SK-MEL-5 (cell line): ENCODE results near the gene NOD1. TPM values are rescaled to one million over a fixed set of nuclear protein-coding genes. Genes with fewer than 3 reads are reported as not detected.
"Not testable (repeated sequence)": the region's sequence is repeated elsewhere in the genome, so short reads cannot be mapped to it uniquely, and the experiment has no call there.

ENCODE experiments used
- DNase-seq: peaks from one replicate; pipeline ENCODE4 v3.0.0-alpha.2; 2016; ENCODE audit warnings: low read depth, low spot score
- in situ Hi-C: cut with HindIII; loops from 2 replicates; pipeline ENCODE4 v1.10.0; 2016; ENCODE audit warnings: low sequenced_read_pairs, high pct_unique_total_duplicates, low pct_unique_long_range_greater_than_20kb
- total RNA-seq: library from RNA; depleted of rRNA; stranded (reverse); fragments of >200 nt; shearing (Covaris generic); gene quantifications from 2 replicates; pipeline ENCODE4 v1.2.3, GENCODE V29; 2014

Gene NOD1
- total RNA-seq, 1 experiment from 2014 or later, result 8.6 TPM

DNA sequence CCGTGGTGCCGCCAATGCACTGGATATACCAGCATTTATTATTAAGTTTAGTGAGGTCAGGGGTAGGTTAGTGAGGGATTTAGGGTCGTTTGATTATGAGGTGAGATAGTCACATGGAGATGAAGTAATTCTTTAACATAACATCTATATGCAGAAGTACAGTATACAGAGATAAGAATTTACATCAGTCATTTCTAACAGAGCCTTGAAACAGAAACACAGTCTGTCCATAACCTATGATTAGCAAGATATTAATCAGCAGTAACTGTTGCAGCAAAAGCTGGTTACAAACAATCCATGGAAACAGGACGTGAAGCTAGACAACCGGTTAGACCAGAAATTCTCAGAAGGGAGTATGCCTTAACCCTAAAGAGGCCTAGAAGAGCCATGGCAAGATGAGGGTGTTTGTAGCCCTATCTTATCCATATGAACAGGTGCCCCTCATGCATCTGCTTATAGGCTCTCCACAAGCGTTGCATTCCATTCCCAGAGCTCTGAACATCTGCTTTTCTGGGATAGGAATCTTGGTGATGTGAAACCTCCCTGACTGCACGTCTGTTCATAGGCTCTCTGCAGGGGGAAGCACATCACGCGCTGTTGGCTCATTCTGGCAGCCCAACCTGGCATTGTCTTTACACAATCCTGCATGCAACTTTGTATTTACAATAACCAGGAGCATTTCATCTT, 30.7 kb upstream of the NOD1 start:
- peak; percentile 44 for DNase-seq
- in situ Hi-C loops, result not testable (repeated sequence)

DNA sequence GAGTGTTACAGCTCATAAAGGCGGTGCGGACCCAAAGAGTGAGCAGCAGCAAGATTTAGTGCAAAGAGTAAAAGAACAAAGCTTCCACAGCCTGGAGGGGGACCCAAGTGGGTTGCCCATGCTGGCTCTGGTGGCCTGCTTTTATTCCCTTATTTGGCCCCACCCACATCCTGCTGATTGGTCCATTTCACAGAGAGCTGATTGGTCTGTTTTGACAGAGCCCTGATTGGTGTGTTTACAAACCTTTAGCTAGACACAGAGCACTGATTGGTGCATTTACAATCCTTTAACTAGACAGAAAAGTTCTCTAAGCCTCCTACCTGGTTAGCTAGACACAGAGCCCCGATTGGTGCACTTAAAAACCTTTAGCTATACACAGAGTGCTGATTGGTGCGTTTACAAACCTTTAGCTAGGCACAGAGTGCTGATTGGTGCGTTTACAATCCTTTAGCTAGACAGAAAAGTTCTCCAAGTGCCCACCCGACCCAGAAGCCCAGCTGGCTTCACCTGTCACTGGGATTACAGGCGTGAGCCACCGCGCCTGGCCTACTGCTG, 28.8 kb upstream of the NOD1 start:
- in situ Hi-C loops, result not testable (repeated sequence)

DNA sequence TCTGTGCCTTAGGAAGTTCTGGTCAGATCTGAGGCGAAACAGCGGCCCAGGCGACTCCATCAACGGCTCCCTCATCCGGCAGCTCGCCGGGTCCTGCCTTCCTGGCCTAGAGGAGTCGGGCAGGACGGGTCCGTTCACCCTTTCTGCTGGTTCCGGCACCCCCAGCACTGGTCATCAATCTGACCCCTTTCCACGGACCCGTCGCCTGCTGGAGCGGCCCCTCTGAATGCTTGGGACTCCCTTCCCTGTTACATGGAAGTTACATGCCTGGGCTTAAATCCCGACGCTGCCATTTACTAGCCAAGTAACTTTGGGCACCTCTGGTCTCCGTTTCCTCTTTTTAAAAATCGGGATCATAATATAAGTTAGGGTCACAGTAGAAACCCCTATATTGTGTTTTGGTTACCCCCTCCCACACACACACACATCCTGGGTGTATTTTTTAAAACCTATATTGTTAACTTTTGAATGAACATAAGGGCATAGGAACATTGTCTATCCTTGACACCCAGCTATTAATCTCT, 26.7 kb upstream of the NOD1 start:
- in situ Hi-C loops, result no loop called here
- DNase-seq, result no peak

More for the DNA sequence above, 28.8 kb upstream of the NOD1 start:
- DNase-seq, result not testable (repeated sequence)

DNA sequence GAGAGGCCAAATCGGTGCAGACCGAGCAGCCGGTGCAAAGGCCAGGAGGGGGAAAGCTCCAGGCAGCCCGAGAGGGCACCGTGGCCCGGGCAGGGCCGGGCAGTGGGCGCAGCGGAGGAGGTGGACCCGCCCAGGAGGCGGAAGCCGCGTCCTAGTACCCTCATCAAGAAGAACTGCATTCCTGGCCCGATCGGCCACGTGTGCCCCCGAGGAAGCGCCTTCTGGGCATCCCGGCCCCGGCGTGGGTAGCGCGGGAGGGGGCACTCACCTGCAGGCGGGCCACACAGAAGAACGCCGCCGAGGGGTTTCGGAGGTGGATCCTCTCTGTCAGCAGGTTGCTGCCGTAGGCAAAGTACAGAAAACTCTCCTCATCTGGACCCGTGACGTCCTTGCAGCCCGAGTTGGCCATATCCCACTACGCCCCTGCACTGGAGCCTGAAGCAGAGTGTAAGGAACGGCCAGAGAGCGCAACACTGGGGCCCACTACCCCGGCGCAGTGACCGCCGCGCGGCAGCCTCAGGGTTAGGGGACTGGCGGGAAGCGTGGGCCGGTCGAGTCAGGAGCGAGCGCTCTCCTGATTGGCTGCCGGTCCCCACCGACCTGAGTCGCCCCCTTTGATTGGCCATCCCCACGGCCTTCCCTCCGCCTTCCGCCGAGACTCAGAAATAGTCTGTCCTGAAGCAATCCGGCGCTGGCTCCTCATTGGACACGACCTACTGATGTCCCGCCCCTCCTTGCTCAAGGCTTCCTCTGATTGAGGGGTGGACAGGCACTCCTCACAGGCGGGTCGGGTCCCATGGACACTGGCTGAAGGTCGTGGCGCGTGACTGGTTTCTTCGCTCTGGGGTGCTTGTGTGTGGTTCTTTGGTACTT, 26.0 kb upstream of the NOD1 start, which contains the start of gene GGCT:
TSS of gene GGCT (minus strand) at position 529 of the 873 bp plus-strand sequence. CDS start at position 409, 120 bp downstream.
- in situ Hi-C loops, result no loop called here
- DNase-seq, result peak; percentile 100

DNA sequence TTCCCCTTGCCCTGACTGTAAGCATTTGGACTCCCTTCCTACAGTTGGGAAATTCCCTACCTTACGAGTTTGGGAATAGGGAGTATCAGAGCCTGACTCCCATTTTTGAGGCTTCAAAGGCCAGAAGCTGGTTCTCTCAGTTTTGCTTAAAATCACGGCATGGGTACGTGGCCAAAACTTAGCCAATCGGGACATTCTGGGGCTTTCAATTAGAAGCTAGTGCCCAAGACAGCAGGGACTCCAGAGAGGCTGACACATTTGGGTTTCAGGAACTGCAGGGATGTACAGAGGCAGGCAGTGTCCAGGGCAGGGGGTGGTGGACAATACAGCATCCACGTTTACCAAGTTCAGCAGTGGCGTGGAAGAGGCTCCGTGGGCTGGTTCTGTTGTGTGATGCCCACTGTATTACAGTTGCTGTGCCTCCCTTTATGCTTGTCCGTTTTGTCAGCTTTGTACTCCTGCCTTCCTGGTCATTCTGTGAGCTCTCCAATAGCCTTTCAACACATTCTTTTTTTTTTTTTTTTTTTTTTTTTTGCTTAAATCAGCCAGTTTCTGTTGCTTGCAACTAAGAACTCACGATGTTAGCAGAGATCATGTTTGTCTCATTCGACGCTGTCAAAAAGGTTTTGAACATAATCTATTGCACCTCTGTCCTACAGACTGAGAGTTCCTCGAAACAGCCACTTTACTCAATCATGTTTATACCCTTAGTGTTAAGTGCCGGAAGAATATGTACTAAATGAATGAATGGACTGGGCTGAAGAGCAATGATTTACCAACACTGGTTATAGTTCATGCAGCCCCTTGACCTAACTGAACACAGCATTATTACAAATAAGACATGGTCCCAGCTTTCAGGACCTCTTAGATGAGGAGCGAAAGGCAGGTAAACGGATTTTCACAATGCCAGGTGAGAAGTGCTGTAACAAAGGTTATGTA, 25.0 kb upstream of the NOD1 start:
- peak; percentile 8 for DNase-seq
- in situ Hi-C loops, result no loop called here

DNA sequence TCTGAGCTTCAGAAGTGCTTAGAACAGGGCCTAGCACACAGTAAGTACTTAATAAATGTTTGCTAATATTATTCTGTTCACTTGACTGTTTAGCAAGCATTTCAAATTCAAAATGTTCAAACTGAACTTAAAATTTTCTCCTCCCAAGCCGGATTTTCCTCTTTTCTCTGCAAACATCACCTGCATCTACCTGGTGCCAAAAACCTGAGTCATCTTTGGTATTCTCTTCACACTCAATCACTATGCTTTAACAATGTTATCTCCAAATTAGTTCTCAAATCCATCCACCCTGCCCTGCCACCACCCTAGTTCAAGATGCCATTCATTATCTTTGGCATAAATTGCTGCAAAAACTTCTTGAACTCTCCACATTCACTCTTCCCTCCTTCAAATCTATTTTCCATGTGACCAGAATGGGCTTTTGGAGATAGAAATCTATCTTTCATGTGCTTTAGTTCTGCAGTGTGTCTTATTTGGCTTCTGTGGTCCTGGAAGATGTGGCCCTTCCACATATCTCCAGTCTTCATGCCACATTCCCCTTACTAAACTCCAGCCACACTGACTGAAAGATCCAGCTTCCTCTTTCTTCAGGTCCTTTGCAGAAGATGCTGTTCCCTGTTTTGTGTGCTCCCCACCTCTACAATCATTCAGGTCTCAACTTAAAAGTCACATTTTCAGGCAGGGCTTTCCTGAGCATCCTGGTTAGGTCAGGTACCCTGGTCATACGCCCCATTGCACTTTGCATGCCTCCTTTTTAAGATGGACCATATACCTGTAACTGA, 24.1 kb upstream of the NOD1 start:
- no peak for DNase-seq
- in situ Hi-C loops, result no loop called here

DNA sequence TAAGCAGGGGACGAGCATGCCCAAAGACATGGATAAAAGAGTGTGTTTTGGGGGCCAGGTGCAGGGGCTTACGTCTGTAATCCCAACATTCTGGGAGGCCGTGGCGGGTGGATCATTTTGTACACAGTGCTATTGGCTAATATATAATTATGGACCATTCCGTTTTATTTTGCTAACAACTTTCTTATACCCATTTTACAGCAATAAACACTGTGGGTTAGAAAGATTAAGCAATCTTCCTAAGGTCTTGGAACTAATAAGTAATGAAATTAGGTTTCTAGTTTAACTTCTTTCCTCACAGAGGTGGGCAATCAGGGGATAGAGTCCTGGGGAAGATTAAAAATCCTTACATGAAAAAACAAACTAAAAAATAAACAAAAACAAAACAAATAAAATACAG, 22.7 kb upstream of the NOD1 start:
- in situ Hi-C loops, result no loop called here

DNA sequence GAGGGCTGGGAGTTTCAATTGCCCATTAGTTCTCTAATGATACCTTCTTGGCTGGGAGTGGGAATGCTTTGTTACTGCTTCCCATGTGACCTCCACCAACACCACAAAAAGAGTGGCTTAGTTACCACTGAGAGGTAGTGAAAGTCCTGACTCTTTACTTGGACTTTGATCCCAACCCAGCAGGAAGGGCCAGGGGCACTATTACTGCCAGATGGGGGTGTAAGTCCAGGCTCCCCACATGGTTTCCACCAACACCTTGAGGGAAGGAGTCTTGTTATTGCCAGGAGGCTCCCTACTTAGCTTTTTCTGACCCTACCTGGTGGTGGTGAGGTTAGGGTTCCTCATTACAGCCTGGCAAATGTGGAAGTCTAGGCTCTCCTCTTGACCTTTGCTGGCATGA, 14.6 kb upstream of the NOD1 start:
- in situ Hi-C loops, result no loop called here
- DNase-seq, result no peak

More for the DNA sequence above, 22.7 kb upstream of the NOD1 start:
- DNase-seq, result no peak

DNA sequence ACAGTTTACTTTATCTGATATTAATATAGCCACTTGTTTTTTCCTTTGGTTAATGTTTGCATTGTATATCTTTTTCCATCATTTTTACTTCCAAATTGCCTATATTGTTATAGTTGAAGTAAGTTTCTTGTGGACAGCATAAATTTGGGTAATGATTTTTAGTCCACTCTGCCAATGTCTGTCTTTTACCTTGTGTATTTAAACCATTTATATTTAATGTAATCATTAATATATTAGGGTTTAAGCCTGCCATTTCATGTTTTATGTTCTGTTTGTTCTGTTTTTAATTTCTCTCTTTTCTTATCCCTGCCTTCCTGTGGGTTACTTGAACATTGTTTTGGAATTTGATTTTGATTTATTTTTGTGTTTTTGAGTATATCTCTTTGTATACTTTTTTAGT, 12.8 kb upstream of the NOD1 start:
- in situ Hi-C loops, result no loop called here
- DNase-seq, result no peak

DNA sequence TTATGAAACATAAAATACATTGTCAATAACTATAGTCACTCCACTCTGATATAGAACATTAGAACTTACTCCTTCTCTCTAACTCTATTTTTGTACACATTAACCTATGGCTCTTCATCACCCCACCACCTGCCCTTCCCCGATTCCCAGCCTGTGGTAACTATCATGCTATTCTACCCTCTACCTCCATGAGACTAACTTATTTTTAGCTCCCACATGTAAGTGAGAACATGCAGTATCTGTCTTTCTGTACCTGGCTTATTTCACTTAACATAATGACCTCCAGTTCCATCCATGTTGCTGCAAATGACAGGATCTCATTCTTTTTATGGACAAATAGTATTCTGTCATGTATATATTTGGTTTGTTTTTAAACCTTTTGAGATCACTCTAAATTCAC, 8.8 kb upstream of the NOD1 start:
- in situ Hi-C loops, result no loop called here
- no peak for DNase-seq

DNA sequence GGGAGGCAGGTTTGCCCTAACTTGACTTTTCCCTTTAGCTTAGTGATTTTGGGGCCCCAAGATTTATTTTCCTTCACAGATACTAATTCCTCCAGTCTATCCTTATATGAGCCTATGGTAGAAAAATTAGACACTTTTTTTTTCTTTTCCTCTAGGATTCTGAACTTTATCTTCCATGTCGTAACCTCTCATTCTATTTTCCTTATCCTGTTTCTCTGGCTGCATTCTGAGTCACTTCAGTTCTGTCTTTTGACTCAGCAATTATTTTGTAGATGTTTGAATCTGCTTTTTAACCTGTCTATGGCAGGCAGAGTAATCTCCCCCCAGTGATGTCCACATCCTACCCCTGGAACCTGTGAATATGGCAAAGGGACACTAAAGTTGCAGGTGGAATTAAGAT, 7.1 kb upstream of the NOD1 start:
- in situ Hi-C loops, result no loop called here

DNA sequence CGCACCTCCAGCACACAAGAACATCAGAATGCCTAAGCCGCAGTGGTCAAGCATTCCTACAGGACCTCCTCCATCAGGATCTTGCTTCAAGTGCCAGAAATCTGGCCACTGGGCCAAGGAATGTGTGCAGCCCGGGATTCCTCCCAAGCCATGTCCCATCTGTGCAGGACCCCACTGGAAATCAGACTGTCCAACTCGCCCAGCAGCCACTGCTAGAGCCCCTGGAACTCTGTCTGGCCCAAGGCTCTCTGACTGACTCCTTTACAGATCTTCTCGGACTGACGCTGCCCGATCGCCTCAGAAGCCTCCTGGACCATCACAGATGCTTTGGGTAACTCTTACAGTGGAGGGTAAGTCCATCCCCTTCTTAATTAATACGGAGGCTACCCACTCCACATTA, 2.8 kb upstream of the NOD1 start:
- DNase-seq, in situ Hi-C loops: not testable (repeated sequence)

More for the DNA sequence above, 7.1 kb upstream of the NOD1 start:
- DNase-seq, result no peak

DNA sequence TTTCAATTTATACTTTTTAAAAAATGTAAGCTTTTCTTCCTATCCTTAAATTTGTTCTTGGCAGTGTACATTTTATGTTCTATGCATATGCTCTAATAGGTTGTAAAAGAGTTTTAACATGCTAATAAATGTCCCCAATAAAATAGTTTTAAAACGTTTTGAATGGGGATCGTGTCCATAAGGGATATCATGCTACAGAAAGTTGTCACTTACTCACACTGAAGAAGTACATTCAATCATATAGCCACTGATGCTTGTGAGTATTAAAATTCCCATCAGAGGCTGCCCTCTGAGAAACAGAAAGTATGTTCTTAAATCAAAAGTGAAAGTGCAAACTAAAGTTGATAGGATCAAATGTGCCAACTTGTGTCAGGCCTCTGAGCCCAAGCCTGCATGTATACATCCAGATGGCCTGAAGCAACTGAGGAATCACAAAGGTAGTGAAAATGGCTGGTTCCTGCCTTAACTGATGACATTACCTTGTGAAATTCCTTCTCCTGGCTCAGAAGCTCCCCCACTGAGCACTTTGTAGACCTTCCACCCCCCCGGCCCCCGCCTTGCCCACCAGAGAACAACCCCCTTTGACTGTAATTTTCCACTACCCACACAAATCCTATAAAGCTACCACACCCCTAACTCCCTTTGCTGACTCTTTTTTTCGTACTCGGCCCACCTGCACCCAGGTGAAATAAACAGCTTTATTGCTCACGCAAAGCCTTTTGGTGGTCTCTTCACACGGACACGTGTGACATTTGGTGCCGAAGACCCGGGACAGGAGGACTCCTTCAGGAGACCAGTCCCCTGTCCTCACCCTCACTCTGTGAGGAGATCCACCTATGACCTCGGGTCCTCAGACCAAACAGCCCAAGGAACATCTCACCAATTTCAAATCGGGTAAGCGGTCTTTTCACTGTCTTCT, 877 bp upstream of the NOD1 start:
- in situ Hi-C loops, result no loop called here
- DNase-seq, result peak; percentile 45

DNA sequence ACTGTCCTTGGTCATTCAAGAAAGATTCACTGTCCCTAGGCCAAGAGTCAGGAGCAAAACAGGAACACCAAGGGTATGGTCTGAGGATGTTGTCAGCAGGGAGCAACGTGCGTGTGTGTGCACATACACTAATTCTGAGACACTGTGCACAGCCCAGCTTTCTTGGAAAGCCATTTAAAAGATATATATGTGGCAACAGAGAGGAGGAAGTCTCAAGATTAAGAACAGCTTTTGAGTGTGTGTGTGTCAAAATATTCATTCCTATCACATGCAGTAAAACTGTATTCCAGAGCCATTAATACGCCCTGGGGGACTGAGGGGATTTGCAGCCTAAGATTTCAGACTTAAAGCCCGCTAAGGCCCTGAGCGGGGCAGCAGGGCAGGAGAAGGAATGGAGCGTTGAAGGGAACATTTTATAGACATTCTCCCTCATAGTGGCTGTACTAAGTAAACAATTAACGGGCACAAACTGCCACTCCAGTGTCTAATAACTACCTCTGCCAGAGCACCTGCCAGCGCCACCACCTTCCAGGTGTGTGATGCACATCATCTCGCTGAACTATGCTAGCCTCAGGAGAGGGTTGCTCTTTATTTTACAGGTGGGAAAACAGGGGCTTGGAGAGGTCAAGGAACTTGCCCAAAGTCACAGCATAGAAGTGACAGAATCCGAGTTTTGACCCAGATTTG, 2.0 kb downstream of the NOD1 start:
- in situ Hi-C loops, result no loop called here
- DNase-seq, result no peak

DNA sequence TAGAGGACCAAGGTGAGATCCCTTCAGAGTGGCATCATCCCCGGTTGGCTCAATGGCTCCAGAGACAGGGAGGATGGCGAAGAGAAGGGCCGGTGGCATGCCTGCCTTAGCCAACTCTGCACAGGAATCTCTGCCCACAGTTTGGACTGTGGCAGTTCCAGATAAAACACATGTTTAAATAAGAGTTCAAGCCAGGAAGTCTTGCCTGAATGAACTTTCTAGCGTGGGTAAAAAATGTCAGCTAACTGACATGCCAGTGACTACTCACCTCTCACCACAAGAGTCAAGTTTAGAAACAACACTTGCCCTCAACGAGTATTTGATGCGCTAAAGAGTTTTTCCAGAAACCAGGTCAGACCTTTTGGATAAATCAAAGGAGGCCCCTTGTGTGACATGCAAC, 3.0 kb downstream of the NOD1 start:
- DNase-seq, result no peak
- in situ Hi-C loops, result no loop called here
